Ishikawa (cell line): ENCODE measurements around the gene RIPOR2.

ENCODE experiments used
- CEBPB ChIP-seq: IDR thresholded peaks from 2 replicates; pipeline ENCODE4 v1.6.1; 2012
- CREB1 ChIP-seq: IDR thresholded peaks from 2 replicates; pipeline ENCODE4 v1.6.1; 2012; ENCODE audit warnings: low read depth
- EGR1 ChIP-seq: IDR thresholded peaks from 2 replicates; pipeline ENCODE4 v1.6.1; 2012
- EP300 ChIP-seq: IDR thresholded peaks from 2 replicates; pipeline ENCODE4 v1.6.1; 2012; ENCODE audit warnings: borderline replicate concordance
- FOXM1 ChIP-seq: IDR thresholded peaks from 2 replicates; pipeline ENCODE4 v1.6.1; 2012; ENCODE audit warnings: low read depth, borderline replicate concordance
- NFIC ChIP-seq: IDR thresholded peaks from 2 replicates; pipeline ENCODE4 v1.6.1; 2012
- RAD21 ChIP-seq: IDR thresholded peaks from 2 replicates; pipeline ENCODE4 v1.6.1; 2012; ENCODE audit warnings: low read depth
- TAF1 ChIP-seq: IDR thresholded peaks from 2 replicates; pipeline ENCODE4 v1.6.1; 2012; ENCODE audit warnings: low read depth, mild to moderate bottlenecking
- TCF12 ChIP-seq: IDR thresholded peaks from 2 replicates; pipeline ENCODE4 v1.6.1; 2012; ENCODE audit warnings: low read depth
- TEAD4 ChIP-seq: IDR thresholded peaks from 2 replicates; pipeline ENCODE4 v1.6.1; 2012
- YY1 ChIP-seq: IDR thresholded peaks from 2 replicates; pipeline ENCODE4 v1.6.1; 2012; ENCODE audit warnings: low read depth
- ZBTB7A ChIP-seq: IDR thresholded peaks from 2 replicates; pipeline ENCODE4 v1.6.1; 2012; ENCODE audit warnings: low read depth
- TF ChIP-seq, protein P1 (sequence below): IDR thresholded peaks from 2 replicates; pipeline ENCODE4 v1.6.1; 2012
- TF ChIP-seq, protein P2 (sequence below): IDR thresholded peaks from 2 replicates; pipeline ENCODE4 v1.6.1; 2012
- TF ChIP-seq, protein P3 (sequence below): IDR thresholded peaks from 2 replicates; pipeline ENCODE4 v1.6.1; 2012; ENCODE audit warnings: low read depth, mild to moderate bottlenecking

The RIPOR2 gene

DNA sequence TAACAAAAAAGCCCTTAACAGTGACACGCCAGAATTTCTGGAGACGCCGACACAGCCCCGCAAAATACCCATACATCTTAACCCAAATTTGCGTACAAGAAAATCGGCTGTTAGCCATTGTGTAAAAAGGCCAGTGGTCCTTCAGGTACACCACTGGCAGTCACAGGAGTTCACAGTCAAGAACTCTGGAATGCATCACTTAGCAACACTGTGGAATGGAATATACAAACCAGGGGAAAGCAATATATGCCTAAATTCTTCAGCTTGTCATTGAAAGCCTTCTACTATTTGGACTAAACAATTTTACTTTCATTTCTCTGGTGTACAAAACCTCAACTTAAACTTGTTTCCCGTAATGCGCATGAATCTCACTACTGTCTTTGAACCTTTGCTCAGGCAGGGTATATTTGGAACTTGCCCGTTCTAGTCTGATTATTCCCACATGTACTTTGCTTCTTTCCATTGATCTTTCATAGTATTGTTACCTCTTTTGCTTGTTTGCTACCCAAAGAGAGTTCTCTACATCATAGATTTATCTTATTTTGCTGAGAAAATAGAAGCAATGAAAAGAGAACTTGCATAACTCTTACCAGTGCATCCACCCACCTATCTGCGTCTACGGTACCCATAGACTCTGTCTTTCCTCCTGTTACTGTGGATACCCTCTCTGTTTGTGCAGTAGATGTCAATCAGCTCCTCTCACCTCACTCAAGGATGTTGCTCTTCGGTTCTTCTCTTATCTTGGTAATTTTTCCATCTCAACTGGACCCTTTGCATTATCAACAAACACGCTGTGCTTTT, 136.8 kb downstream of the RIPOR2 start, which contains the start of gene ARMH2:
Gene ARMH2 (minus strand): TSS at position 178 of the 801 bp plus-strand sequence. CDS start 60 bp downstream, at position 118.
- TF ChIP-seq ZBTB7A: no peak
- no peak for TF ChIP-seq TEAD4
- no peak for TF ChIP-seq CREB1
- TF ChIP-seq EP300: no peak
- TF ChIP-seq FOXM1: no peak
- TF ChIP-seq, protein P1, sequence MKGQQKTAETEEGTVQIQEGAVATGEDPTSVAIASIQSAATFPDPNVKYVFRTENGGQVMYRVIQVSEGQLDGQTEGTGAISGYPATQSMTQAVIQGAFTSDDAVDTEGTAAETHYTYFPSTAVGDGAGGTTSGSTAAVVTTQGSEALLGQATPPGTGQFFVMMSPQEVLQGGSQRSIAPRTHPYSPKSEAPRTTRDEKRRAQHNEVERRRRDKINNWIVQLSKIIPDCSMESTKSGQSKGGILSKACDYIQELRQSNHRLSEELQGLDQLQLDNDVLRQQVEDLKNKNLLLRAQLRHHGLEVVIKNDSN: no peak
- TF ChIP-seq TCF12: no peak
- TF ChIP-seq, protein P2, sequence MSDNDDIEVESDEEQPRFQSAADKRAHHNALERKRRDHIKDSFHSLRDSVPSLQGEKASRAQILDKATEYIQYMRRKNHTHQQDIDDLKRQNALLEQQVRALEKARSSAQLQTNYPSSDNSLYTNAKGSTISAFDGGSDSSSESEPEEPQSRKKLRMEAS: no peak
- no peak for TF ChIP-seq RAD21
- TF ChIP-seq NFIC: no peak
- TF ChIP-seq CEBPB: no peak
- TF ChIP-seq, protein P3, sequence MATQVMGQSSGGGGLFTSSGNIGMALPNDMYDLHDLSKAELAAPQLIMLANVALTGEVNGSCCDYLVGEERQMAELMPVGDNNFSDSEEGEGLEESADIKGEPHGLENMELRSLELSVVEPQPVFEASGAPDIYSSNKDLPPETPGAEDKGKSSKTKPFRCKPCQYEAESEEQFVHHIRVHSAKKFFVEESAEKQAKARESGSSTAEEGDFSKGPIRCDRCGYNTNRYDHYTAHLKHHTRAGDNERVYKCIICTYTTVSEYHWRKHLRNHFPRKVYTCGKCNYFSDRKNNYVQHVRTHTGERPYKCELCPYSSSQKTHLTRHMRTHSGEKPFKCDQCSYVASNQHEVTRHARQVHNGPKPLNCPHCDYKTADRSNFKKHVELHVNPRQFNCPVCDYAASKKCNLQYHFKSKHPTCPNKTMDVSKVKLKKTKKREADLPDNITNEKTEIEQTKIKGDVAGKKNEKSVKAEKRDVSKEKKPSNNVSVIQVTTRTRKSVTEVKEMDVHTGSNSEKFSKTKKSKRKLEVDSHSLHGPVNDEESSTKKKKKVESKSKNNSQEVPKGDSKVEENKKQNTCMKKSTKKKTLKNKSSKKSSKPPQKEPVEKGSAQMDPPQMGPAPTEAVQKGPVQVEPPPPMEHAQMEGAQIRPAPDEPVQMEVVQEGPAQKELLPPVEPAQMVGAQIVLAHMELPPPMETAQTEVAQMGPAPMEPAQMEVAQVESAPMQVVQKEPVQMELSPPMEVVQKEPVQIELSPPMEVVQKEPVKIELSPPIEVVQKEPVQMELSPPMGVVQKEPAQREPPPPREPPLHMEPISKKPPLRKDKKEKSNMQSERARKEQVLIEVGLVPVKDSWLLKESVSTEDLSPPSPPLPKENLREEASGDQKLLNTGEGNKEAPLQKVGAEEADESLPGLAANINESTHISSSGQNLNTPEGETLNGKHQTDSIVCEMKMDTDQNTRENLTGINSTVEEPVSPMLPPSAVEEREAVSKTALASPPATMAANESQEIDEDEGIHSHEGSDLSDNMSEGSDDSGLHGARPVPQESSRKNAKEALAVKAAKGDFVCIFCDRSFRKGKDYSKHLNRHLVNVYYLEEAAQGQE: no peak
- TF ChIP-seq TAF1: no peak
- no peak for TF ChIP-seq YY1

DNA sequence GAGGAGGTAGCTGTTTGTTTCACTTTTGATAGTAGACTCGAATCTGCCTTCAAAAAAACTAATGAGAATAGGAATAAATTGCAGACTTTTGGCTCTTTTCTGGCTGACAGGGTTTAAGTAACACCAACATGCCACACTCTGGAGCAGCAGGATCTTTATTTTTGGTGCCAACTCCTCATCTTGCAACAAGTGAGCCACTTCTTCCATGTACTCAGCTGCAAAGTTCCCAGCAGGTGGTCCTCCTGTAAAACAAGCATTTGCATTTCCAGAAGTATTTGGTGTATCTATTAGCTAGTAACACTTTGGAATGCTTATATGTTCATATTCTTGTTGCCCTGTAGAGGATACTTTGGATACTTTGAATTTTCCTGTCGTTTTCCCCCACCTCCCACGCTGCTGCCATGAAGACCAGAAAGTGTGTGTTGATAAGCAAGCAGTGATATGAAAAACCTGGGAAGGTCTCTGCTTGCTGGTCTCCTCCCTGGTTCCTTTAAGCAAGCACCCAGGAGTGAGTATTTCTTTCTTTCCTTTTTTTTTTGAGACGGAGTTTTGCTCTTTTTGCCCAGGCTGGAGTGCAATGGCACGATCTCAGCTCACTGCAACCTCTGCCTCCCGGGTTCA, 138.1 kb downstream of the RIPOR2 start:
- TF ChIP-seq TAF1 (no peak), TCF12 (no peak), CREB1 (no peak), RAD21 (no peak), EP300 (no peak), NFIC (no peak), ZBTB7A (no peak), EGR1 (no peak), YY1 (no peak), TEAD4 (no peak), CEBPB (no peak), FOXM1 (no peak)
- TF ChIP-seq, protein P1: no peak
- TF ChIP-seq, protein P3: no peak
- TF ChIP-seq, protein P2: no peak

DNA sequence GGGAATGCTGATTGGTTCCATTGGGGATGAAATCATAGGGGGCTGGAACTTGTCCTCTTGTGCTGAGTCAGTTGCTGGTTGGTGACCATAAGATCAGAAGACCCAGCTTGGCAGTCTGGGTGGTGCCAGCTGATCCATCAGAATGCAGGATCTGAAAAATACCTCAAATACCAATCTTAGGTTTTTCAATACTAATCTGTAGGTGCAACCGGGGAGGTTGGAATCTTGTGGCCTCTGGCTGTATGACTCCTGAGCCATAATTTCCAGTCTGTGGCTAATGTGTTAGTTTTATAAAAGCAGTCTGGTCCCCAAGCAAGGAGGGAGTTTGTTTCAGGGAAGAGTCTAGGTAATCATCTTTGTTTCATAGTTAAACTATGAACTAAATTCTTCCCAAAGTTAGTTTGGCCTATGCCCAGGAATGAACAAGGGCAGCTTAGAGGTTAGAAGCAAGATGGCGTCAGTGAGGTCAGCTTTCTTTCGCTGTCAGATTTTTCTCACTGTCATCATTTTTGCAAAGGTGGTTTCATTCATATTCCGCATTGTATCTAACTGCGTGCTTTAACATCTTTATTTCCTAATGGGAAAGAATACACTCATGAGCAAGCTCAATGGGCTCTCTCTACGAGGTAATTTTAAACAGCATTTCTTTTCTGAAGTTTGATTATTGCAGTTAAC, 139.0 kb downstream of the RIPOR2 start:
- TF ChIP-seq EP300: no peak
- TF ChIP-seq, protein P2: no peak
- no peak for TF ChIP-seq EGR1
- TF ChIP-seq TAF1: no peak
- TF ChIP-seq CEBPB: no peak
- TF ChIP-seq YY1: no peak
- TF ChIP-seq, protein P1: no peak
- no peak for TF ChIP-seq FOXM1
- TF ChIP-seq CREB1: no peak
- TF ChIP-seq RAD21: no peak
- no peak for TF ChIP-seq TEAD4
- TF ChIP-seq, protein P3: no peak
- TF ChIP-seq TCF12: no peak
- TF ChIP-seq NFIC: no peak
- no peak for TF ChIP-seq ZBTB7A
